ENCODE results near the gene SLC7A6OS. TPM values are rescaled to one million over a fixed set of nuclear protein-coding genes. Genes with fewer than 3 reads are reported as not detected.

The SLC7A6OS gene
- total RNA-seq, 1 donor from 2014 or later: 14.4 TPM

DNA sequence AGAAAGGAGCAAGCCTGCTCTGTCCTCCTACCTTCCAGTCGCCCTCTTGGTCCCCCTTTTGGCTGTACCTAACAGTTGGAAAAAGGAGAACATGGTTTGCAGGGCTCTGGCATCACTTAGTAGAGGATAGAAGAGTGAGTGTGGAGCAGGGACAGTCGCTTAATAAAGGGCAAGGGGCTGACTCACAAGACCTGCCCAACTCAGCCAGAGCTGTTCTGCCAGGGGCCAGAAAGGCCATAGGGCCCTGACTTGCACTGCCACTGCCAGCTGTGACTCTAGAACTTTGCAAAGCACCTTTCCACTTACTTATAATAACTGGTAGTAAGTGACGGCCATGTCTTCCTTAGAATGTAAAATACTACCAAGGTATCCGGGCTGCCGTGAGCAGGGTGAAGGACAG lies 13.6 kb upstream of the SLC7A6OS start:
- Histone ChIP-seq H3K4me3 (no peak overlapping the region), H3K9me3 (no peaks in the 10 kb centered on the region), H3K36me3 (peaks cover 27 to 43% of the 10 kb centered on the region in 2 donors), H3K4me1 (no peaks in the 10 kb centered on the region), H3K27me3 (no peaks in the 10 kb centered on the region), H3K27ac (no peak overlapping the region)
- intact Hi-C loops (cut with DNase I): loop anchor here (10.0 kb wide), 1 partner anchor 240 kb away; the partner anchor contains the start of gene NFATC3
- no peak for TF ChIP-seq CTCF (IDR thresholded peaks at IDR 0.05)
- no peak for DNase-seq (ENCODE audit: low spot score in 2 of 2)

GRCh38 chr16:68319185-68319908 lies 8.6 kb upstream of the SLC7A6OS start:
- Histone ChIP-seq H3K4me1 (no peaks in the 10 kb centered on the region), H3K9me3 (no peaks in the 10 kb centered on the region), H3K27me3 (no peaks in the 10 kb centered on the region), H3K27ac (no peak overlapping the region), H3K36me3 (peaks cover 31 to 45% of the 10 kb centered on the region in 2 donors), H3K4me3 (no peak overlapping the region)
- intact Hi-C loops (cut with DNase I): no loop called here
- no peak for TF ChIP-seq CTCF (IDR thresholded peaks at IDR 0.05)
- DNase-seq (ENCODE audit: low spot score in 2 of 2): no peak

DNA sequence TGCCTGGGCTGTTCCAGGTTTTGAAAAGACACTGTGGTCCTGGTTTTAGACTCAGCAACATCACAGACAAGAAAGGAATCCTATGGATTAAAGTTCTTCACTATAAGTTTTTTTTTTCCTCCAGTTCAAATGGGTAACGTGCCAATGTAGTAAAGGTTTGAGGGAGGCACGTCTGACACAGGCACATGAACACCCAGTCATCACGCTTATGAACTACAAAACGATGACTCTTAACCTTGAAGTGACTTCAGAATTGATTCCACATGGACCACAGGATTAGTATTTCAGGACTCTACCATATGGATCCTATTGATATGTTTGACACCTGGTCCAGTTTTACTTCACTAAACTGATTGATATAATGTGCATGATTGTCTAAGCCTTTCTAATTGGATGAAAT lies 2.4 kb upstream of the SLC7A6OS start:
- intact Hi-C loops (cut with DNase I): no loop called here
- TF ChIP-seq CTCF (IDR thresholded peaks at IDR 0.05): no peak

DNA sequence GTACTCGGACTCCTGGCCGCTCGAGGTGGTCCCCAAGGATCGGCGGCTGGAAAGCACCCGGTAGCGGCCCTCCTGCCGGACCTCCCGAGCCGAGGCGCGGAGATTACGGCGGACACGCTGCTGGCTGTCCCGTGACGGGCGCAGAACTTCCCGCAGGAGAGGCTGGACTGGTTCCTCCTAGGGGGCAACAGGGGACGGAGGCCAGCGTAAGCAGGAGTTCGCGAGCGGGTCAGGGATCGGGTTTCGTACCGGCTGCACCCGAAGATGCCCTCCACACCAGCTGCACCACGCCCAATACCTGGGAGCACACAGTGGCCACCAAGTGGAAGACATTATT lies 341 bp downstream of the SLC7A6OS start:
- peaks cover 14 to 29% of the 10 kb centered on the region in 2 donors for H3K36me3 ChIP-seq
- no peak for DNase-seq (ENCODE audit: low spot score in 2 of 2)
- no peaks in the 10 kb centered on the region for H3K27me3 ChIP-seq
- no peak for TF ChIP-seq CTCF (IDR thresholded peaks at IDR 0.05)
- H3K9me3 ChIP-seq: no peaks in the 10 kb centered on the region
- peak overlapping the region; percentile 58 to 68 for H3K27ac ChIP-seq
- peaks cover 7 to 17% of the 10 kb centered on the region in 2 donors for H3K4me1 ChIP-seq
- intact Hi-C loops (cut with DNase I): loop anchor here (2.0 kb wide), 1 partner anchor 18 kb away; no protein-coding TSS in a partner anchor
- peak overlapping the region; percentile 87 to 88 for H3K4me3 ChIP-seq

More for the DNA sequence above, 2.4 kb upstream of the SLC7A6OS start:
- peaks cover 7 to 17% of the 10 kb centered on the region in 2 donors for H3K4me1 ChIP-seq
- H3K27me3 ChIP-seq: no peaks in the 10 kb centered on the region
- DNase-seq (ENCODE audit: low spot score in 2 of 2): no peak
- H3K27ac ChIP-seq: no peak overlapping the region
- H3K9me3 ChIP-seq: no peaks in the 10 kb centered on the region
- peaks cover 16 to 21% of the 10 kb centered on the region in 2 donors for H3K36me3 ChIP-seq
- no peak overlapping the region for H3K4me3 ChIP-seq

DNA sequence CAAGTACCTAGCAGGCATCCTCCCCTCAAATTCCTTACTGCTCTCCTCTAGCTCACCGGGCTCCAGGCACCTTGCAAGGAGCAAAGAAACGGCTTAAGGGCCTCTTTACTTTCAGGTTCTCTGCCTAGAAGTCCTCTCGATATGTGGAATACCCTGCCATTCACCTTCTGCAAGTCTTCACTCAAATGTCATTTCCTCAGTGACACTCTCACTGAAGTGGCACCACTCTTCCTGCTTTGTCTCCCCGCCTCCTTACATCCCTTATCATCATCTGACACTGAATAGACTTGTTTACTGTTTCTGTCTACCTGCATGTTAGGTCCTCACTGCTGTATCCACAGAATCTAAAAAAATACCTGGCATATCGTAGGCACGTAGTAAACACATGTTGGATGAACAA lies 947 bp downstream of the SLC7A6OS start:
- Histone ChIP-seq H3K4me3 (peak overlapping the region; percentile 87 to 88), H3K36me3 (peaks cover 20 to 33% of the 10 kb centered on the region in 2 donors), H3K27me3 (no peaks in the 10 kb centered on the region), H3K9me3 (no peaks in the 10 kb centered on the region), H3K4me1 (peaks cover 7 to 17% of the 10 kb centered on the region in 2 donors), H3K27ac (peak overlapping the region in 1 of 2 donors; percentile 68)
- no peak for TF ChIP-seq CTCF (IDR thresholded peaks at IDR 0.05)
- intact Hi-C loops (cut with DNase I): loop anchor here (2.0 kb wide), 1 partner anchor 19 kb away; no protein-coding TSS in a partner anchor
- DNase-seq (ENCODE audit: low spot score in 2 of 2): no peak

All from ascending aorta (tissue), 2 donors.